ENCODE data around the gene MCC. TPM values are rescaled to one million over a fixed set of nuclear protein-coding genes. Genes with fewer than 3 reads are reported as not detected.

The MCC gene
- total RNA-seq, 1 experiment from 2014 or later, result 0.41 TPM

DNA sequence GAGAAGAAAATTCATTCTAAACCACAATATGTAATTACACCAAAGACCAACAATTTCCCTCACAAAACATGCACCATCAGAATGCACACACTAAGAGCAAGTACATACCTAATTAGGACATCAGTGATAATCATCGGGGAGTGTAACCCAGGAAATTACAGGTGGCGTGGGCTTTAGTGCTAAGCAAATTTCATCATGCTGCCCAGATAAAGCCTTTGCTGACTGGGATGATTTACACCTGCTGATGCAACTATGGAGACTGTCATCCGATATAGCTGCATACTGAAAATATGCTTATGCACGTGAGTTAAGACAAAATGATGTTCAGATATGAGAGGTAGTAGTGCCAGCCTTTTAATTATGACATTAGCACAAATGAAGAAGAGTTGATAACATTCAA lies 388.4 kb downstream of the MCC start:
- H3K27me3 ChIP-seq (ENCODE audit: control insufficient read depth, insufficient read depth, low read length), result no peaks in the 10 kb centered on the region; the same call in 1 of the 2 replicates
- intact Hi-C loops (cut with micrococcal nuclease; ENCODE audit: unreplicated experiment) (no loop called here), in situ Hi-C loops (cut with HindIII; ENCODE audit: low pct_unique_long_range_greater_than_20kb, low sequenced_read_pairs) (no loop called here)
- no peak overlapping the region for H3K4me3 ChIP-seq (ENCODE audit: low read depth in 2 of 2, low read length in 2 of 2)
- H3K27ac ChIP-seq (ENCODE audit: low read length), result no peak overlapping the region
- ChIA-PET POLR2A (no interaction called here), CTCF (no interaction called here)
- H3K9me3 ChIP-seq (ENCODE audit: control insufficient read depth, insufficient read depth, low read depth, low read length), result no peaks in the 10 kb centered on the region
- no peaks in the 10 kb centered on the region for H3K4me1 ChIP-seq (ENCODE audit: control insufficient read depth, insufficient read depth, low read length)
- no peak for DNase-seq (ENCODE audit: low read depth, low spot score)
- no peak for TF ChIP-seq SIN3A (IDR thresholded peaks at IDR 0.05; ENCODE audit: borderline replicate concordance, insufficient read depth, low read depth, low read length)
- no TSS peak for BruUV-seq (replicated peaks)
- no peaks in the 10 kb centered on the region for H3K36me3 ChIP-seq (ENCODE audit: control insufficient read depth, insufficient read depth, low read length)
- ATAC-seq, result no peak

DNA sequence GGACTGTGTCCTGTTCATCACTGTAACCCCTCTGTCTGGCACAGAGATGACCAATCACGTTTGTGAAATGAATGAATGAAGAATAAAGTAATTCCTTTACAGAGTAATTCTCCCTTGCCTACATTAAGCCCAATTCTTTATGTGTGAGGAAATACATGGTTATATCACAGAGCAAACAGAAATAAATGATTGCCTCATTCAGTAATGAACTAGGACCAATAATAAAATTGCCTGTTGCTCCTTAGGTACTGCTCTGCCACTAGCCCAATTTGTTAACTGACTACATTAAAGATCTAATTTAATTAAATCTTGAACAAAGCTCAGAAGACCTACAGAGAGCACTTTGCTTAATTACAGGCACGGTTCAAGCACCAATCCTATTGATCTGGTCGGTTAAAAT lies 389.9 kb downstream of the MCC start:
- no peak overlapping the region for H3K27ac ChIP-seq (ENCODE audit: low read length)
- ATAC-seq, result no peak
- BruUV-seq (replicated peaks), result no TSS peak
- intact Hi-C loops (cut with micrococcal nuclease; ENCODE audit: unreplicated experiment), result no loop called here
- TF ChIP-seq SIN3A (IDR thresholded peaks at IDR 0.05; ENCODE audit: borderline replicate concordance, insufficient read depth, low read depth, low read length), result no peak
- TF ChIP-seq, protein P1, sequence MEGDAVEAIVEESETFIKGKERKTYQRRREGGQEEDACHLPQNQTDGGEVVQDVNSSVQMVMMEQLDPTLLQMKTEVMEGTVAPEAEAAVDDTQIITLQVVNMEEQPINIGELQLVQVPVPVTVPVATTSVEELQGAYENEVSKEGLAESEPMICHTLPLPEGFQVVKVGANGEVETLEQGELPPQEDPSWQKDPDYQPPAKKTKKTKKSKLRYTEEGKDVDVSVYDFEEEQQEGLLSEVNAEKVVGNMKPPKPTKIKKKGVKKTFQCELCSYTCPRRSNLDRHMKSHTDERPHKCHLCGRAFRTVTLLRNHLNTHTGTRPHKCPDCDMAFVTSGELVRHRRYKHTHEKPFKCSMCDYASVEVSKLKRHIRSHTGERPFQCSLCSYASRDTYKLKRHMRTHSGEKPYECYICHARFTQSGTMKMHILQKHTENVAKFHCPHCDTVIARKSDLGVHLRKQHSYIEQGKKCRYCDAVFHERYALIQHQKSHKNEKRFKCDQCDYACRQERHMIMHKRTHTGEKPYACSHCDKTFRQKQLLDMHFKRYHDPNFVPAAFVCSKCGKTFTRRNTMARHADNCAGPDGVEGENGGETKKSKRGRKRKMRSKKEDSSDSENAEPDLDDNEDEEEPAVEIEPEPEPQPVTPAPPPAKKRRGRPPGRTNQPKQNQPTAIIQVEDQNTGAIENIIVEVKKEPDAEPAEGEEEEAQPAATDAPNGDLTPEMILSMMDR (IDR thresholded peaks at IDR 0.05), result no peak
- TF ChIP-seq TCF7L2 (IDR thresholded peaks at IDR 0.05; ENCODE audit: low read depth, low read length), result no peak
- TF ChIP-seq, protein P2, sequence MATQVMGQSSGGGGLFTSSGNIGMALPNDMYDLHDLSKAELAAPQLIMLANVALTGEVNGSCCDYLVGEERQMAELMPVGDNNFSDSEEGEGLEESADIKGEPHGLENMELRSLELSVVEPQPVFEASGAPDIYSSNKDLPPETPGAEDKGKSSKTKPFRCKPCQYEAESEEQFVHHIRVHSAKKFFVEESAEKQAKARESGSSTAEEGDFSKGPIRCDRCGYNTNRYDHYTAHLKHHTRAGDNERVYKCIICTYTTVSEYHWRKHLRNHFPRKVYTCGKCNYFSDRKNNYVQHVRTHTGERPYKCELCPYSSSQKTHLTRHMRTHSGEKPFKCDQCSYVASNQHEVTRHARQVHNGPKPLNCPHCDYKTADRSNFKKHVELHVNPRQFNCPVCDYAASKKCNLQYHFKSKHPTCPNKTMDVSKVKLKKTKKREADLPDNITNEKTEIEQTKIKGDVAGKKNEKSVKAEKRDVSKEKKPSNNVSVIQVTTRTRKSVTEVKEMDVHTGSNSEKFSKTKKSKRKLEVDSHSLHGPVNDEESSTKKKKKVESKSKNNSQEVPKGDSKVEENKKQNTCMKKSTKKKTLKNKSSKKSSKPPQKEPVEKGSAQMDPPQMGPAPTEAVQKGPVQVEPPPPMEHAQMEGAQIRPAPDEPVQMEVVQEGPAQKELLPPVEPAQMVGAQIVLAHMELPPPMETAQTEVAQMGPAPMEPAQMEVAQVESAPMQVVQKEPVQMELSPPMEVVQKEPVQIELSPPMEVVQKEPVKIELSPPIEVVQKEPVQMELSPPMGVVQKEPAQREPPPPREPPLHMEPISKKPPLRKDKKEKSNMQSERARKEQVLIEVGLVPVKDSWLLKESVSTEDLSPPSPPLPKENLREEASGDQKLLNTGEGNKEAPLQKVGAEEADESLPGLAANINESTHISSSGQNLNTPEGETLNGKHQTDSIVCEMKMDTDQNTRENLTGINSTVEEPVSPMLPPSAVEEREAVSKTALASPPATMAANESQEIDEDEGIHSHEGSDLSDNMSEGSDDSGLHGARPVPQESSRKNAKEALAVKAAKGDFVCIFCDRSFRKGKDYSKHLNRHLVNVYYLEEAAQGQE (IDR thresholded peaks at IDR 0.05; ENCODE audit: insufficient read depth in 1 of 2, low read depth in 2 of 2, low read length in 1 of 2), result no peak
- TF ChIP-seq POLR2AphosphoS5 (IDR thresholded peaks at IDR 0.05; ENCODE audit: low read depth, low read length), result no peak
- CTCF ChIA-PET, result no interaction called here
- no peaks in the 10 kb centered on the region for H3K4me1 ChIP-seq (ENCODE audit: control insufficient read depth, insufficient read depth, low read length)
- DNase-seq (ENCODE audit: low read depth, low spot score), result no peak
- H3K4me3 ChIP-seq (ENCODE audit: low read depth in 2 of 2, low read length in 2 of 2), result no peak overlapping the region
- no peaks in the 10 kb centered on the region for H3K36me3 ChIP-seq (ENCODE audit: control insufficient read depth, insufficient read depth, low read length)
- in situ Hi-C loops (cut with HindIII; ENCODE audit: low pct_unique_long_range_greater_than_20kb, low sequenced_read_pairs), result no loop called here
- POLR2A ChIA-PET, result no interaction called here
- H3K9me3 ChIP-seq (ENCODE audit: control insufficient read depth, insufficient read depth, low read depth, low read length), result no peaks in the 10 kb centered on the region
- no peaks in the 10 kb centered on the region; the same call in 1 of the 2 replicates for H3K27me3 ChIP-seq (ENCODE audit: control insufficient read depth, insufficient read depth, low read length)

DNA sequence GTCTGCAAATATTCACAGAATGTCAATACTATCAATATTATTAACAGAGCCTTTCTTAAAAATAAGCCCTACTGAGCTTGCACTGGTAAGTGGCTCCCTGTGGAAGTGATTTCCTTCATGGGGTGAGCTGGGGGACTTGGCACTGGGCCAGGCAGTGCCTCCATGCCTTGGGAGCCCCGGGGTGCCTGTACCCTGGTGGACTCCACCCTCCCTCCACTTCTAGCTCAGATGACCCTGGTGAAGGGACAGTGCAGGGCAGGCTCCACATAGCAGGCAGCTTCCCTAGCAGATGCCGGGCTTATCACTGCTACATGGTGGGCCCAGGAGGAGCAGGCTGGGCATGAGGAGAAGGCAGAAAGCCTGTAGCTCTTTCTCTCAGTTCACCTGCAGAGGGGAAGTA lies 392.4 kb downstream of the MCC start:
- POLR2A ChIA-PET, result no interaction called here
- in situ Hi-C loops (cut with HindIII; ENCODE audit: low pct_unique_long_range_greater_than_20kb, low sequenced_read_pairs), result no loop called here
- intact Hi-C loops (cut with micrococcal nuclease; ENCODE audit: unreplicated experiment), result no loop called here
- Histone ChIP-seq H3K9me3 (ENCODE audit: control insufficient read depth, insufficient read depth, low read depth, low read length) (no peaks in the 10 kb centered on the region), H3K27ac (ENCODE audit: low read length) (no peak overlapping the region), H3K27me3 (ENCODE audit: control insufficient read depth, insufficient read depth, low read length) (no peaks in the 10 kb centered on the region; the same call in 1 of the 2 replicates), H3K4me1 (ENCODE audit: control insufficient read depth, insufficient read depth, low read length) (no peaks in the 10 kb centered on the region), H3K36me3 (ENCODE audit: control insufficient read depth, insufficient read depth, low read length) (no peaks in the 10 kb centered on the region), H3K4me3 (ENCODE audit: low read depth in 2 of 2, low read length in 2 of 2) (no peak overlapping the region)
- CTCF ChIA-PET, result no interaction called here
- TF ChIP-seq, protein P1 (IDR thresholded peaks at IDR 0.05), result no peak
- no peak for TF ChIP-seq POLR2AphosphoS5 (IDR thresholded peaks at IDR 0.05; ENCODE audit: low read depth, low read length)
- no peak for TF ChIP-seq TCF7L2 (IDR thresholded peaks at IDR 0.05; ENCODE audit: low read depth, low read length)
- TF ChIP-seq SIN3A (IDR thresholded peaks at IDR 0.05; ENCODE audit: borderline replicate concordance, insufficient read depth, low read depth, low read length), result no peak
- TF ChIP-seq, protein P2 (IDR thresholded peaks at IDR 0.05; ENCODE audit: insufficient read depth in 1 of 2, low read depth in 2 of 2, low read length in 1 of 2), result no peak
- ATAC-seq, result no peak
- no peak for DNase-seq (ENCODE audit: low read depth, low spot score)
- no TSS peak for BruUV-seq (replicated peaks)

Measured in Panc1 (cell line).